HCT116 (cell line): ENCODE measurements around the gene KMO. TPM values are rescaled to one million over a fixed set of nuclear protein-coding genes. Genes with fewer than 3 reads are reported as not detected.

Experiments used
- total RNA-seq: library from RNA; stranded (reverse); gene quantifications from one replicate; pipeline ENCODE4 v1.2.1, GENCODE V29; 2021; ENCODE audit not compliant: unreplicated experiment

Gene KMO
- total RNA-seq, 1 experiment from 2014 or later: not detected

Other genes with a start within 250 kb of the KMO start
- gene RGS7, start 175.2 kb upstream of the KMO start, total RNA-seq: not detected
- 67.7 TPM for gene FH, start 12.6 kb upstream of the KMO start, total RNA-seq
- 9.7 TPM for gene CHML, start 108.0 kb downstream of the KMO start, total RNA-seq
- gene OPN3, start 108.0 kb downstream of the KMO start, total RNA-seq: 6.1 TPM
- gene WDR64, start 119.9 kb downstream of the KMO start, total RNA-seq: not detected